ENCODE data around the gene ERBB4. TPM values are rescaled to one million over a fixed set of nuclear protein-coding genes. Genes with fewer than 3 reads are reported as not detected.

ERBB4 gene
- total RNA-seq, 1 donor from 2014 or later, result 22.6 TPM

- no peaks in the 10 kb centered on the region for H3K4me1 ChIP-seq
- no peak for TF ChIP-seq CTCF (IDR thresholded peaks at IDR 0.05)
- H3K4me3 ChIP-seq, result no peak overlapping the region
- intact Hi-C loops (cut with DNase I), result no loop called here
- no peaks in the 10 kb centered on the region for H3K9me3 ChIP-seq
- DNase-seq, result no peak
- H3K27ac ChIP-seq, result no peak overlapping the region
- ATAC-seq, result no peak
- H3K27me3 ChIP-seq, result no peaks in the 10 kb centered on the region
- no peaks in the 10 kb centered on the region for H3K36me3 ChIP-seq
These were observed 1134.5 kb downstream of the ERBB4 start for GRCh38 chr2:211404098-211404497.

- no peak overlapping the region for H3K4me3 ChIP-seq
- ATAC-seq (no peak), DNase-seq (no peak)
- no peak for TF ChIP-seq CTCF (IDR thresholded peaks at IDR 0.05)
- H3K4me1 ChIP-seq, result no peaks in the 10 kb centered on the region
- H3K36me3 ChIP-seq, result no peaks in the 10 kb centered on the region
- intact Hi-C loops (cut with DNase I), result no loop called here
- H3K27me3 ChIP-seq, result no peaks in the 10 kb centered on the region
- no peak overlapping the region for H3K27ac ChIP-seq
- H3K9me3 ChIP-seq, result no peaks in the 10 kb centered on the region
These were observed 1137.3 kb downstream of the ERBB4 start for GRCh38 chr2:211401328-211401727.

- no peak for TF ChIP-seq CTCF (IDR thresholded peaks at IDR 0.05)
These were observed 1140.8 kb downstream of the ERBB4 start for GRCh38 chr2:211397764-211398163.

GRCh38 chr2:211396815-211397214, 1141.8 kb downstream of the ERBB4 start:
- no peak for TF ChIP-seq CTCF (IDR thresholded peaks at IDR 0.05)
- Histone ChIP-seq H3K36me3 (no peaks in the 10 kb centered on the region), H3K9me3 (no peaks in the 10 kb centered on the region), H3K27ac (no peak overlapping the region), H3K4me3 (no peak overlapping the region), H3K4me1 (no peaks in the 10 kb centered on the region), H3K27me3 (no peaks in the 10 kb centered on the region)
- intact Hi-C loops (cut with DNase I), result no loop called here
- ATAC-seq (no peak), DNase-seq (no peak)

More at GRCh38 chr2:211397764-211398163, 1140.8 kb downstream of the ERBB4 start:
- ATAC-seq, result no peak
- Histone ChIP-seq H3K27me3 (no peaks in the 10 kb centered on the region), H3K4me1 (no peaks in the 10 kb centered on the region), H3K9me3 (no peaks in the 10 kb centered on the region), H3K4me3 (no peak overlapping the region), H3K36me3 (no peaks in the 10 kb centered on the region), H3K27ac (no peak overlapping the region)
- DNase-seq, result no peak
- intact Hi-C loops (cut with DNase I), result no loop called here

GRCh38 chr2:211391189-211391567, 1147.4 kb downstream of the ERBB4 start:
- no peak for ATAC-seq
- no peak overlapping the region for H3K4me3 ChIP-seq
- H3K27ac ChIP-seq, result no peak overlapping the region
- DNase-seq, result no peak
- no peaks in the 10 kb centered on the region for H3K27me3 ChIP-seq
- H3K4me1 ChIP-seq, result no peaks in the 10 kb centered on the region
- no peaks in the 10 kb centered on the region for H3K9me3 ChIP-seq
- intact Hi-C loops (cut with DNase I), result no loop called here
- no peak for TF ChIP-seq CTCF (IDR thresholded peaks at IDR 0.05)
- no peaks in the 10 kb centered on the region for H3K36me3 ChIP-seq

GRCh38 chr2:211390536-211391188, 1147.9 kb downstream of the ERBB4 start:
- Histone ChIP-seq H3K27ac (no peak overlapping the region), H3K36me3 (no peaks in the 10 kb centered on the region), H3K9me3 (no peaks in the 10 kb centered on the region), H3K4me1 (no peaks in the 10 kb centered on the region), H3K27me3 (no peaks in the 10 kb centered on the region), H3K4me3 (no peak overlapping the region)
- intact Hi-C loops (cut with DNase I), result no loop called here
- ATAC-seq, result no peak
- no peak for DNase-seq
- TF ChIP-seq CTCF (IDR thresholded peaks at IDR 0.05), result no peak

All from upper lobe of right lung (tissue), 1 donor.